ENCODE measurements around the gene SSC4D. TPM values are rescaled to one million over a fixed set of nuclear protein-coding genes. Genes with fewer than 3 reads are reported as not detected.

The SSC4D gene
- total and polyA plus RNA-seq, 2 of the 8 experiments (the other 6 are each of a cell fraction or from before 2014, with no cell fraction given) = 11.8 to 27.5 TPM

DNA sequence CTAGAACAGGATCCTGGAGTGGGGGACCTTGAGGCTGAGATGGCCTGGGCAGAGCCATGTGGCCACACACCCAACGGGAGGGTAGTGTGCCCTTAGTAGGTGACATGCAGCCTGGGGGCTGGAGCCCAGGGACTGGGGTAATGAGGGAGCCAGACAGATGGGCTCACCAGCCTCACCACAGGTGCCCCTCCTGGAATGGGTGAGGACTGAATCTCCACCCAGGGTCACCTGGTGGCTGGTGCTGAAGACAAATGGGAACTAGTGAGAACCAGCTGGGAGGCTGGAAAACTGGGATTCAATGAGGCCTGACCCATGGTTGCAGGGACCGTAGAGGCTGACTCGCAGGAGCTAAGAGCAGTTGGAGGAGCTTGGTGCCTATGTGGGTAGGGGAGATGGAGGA, 21.3 kb upstream of the SSC4D start (continued):
- TF ChIP-seq, protein P1, sequence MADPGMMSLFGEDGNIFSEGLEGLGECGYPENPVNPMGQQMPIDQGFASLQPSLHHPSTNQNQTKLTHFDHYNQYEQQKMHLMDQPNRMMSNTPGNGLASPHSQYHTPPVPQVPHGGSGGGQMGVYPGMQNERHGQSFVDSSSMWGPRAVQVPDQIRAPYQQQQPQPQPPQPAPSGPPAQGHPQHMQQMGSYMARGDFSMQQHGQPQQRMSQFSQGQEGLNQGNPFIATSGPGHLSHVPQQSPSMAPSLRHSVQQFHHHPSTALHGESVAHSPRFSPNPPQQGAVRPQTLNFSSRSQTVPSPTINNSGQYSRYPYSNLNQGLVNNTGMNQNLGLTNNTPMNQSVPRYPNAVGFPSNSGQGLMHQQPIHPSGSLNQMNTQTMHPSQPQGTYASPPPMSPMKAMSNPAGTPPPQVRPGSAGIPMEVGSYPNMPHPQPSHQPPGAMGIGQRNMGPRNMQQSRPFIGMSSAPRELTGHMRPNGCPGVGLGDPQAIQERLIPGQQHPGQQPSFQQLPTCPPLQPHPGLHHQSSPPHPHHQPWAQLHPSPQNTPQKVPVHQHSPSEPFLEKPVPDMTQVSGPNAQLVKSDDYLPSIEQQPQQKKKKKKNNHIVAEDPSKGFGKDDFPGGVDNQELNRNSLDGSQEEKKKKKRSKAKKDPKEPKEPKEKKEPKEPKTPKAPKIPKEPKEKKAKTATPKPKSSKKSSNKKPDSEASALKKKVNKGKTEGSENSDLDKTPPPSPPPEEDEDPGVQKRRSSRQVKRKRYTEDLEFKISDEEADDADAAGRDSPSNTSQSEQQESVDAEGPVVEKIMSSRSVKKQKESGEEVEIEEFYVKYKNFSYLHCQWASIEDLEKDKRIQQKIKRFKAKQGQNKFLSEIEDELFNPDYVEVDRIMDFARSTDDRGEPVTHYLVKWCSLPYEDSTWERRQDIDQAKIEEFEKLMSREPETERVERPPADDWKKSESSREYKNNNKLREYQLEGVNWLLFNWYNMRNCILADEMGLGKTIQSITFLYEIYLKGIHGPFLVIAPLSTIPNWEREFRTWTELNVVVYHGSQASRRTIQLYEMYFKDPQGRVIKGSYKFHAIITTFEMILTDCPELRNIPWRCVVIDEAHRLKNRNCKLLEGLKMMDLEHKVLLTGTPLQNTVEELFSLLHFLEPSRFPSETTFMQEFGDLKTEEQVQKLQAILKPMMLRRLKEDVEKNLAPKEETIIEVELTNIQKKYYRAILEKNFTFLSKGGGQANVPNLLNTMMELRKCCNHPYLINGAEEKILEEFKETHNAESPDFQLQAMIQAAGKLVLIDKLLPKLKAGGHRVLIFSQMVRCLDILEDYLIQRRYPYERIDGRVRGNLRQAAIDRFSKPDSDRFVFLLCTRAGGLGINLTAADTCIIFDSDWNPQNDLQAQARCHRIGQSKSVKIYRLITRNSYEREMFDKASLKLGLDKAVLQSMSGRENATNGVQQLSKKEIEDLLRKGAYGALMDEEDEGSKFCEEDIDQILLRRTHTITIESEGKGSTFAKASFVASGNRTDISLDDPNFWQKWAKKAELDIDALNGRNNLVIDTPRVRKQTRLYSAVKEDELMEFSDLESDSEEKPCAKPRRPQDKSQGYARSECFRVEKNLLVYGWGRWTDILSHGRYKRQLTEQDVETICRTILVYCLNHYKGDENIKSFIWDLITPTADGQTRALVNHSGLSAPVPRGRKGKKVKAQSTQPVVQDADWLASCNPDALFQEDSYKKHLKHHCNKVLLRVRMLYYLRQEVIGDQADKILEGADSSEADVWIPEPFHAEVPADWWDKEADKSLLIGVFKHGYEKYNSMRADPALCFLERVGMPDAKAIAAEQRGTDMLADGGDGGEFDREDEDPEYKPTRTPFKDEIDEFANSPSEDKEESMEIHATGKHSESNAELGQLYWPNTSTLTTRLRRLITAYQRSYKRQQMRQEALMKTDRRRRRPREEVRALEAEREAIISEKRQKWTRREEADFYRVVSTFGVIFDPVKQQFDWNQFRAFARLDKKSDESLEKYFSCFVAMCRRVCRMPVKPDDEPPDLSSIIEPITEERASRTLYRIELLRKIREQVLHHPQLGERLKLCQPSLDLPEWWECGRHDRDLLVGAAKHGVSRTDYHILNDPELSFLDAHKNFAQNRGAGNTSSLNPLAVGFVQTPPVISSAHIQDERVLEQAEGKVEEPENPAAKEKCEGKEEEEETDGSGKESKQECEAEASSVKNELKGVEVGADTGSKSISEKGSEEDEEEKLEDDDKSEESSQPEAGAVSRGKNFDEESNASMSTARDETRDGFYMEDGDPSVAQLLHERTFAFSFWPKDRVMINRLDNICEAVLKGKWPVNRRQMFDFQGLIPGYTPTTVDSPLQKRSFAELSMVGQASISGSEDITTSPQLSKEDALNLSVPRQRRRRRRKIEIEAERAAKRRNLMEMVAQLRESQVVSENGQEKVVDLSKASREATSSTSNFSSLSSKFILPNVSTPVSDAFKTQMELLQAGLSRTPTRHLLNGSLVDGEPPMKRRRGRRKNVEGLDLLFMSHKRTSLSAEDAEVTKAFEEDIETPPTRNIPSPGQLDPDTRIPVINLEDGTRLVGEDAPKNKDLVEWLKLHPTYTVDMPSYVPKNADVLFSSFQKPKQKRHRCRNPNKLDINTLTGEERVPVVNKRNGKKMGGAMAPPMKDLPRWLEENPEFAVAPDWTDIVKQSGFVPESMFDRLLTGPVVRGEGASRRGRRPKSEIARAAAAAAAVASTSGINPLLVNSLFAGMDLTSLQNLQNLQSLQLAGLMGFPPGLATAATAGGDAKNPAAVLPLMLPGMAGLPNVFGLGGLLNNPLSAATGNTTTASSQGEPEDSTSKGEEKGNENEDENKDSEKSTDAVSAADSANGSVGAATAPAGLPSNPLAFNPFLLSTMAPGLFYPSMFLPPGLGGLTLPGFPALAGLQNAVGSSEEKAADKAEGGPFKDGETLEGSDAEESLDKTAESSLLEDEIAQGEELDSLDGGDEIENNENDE (IDR thresholded peaks at IDR 0.05; ENCODE audit: insufficient replicate concordance, low read length) = no peak
